ENCODE data around the gene CDH10. TPM values are rescaled to one million over a fixed set of nuclear protein-coding genes. Genes with fewer than 3 reads are reported as not detected.

The CDH10 gene
- total RNA-seq: under 0.01 and 0.19 TPM in 2 replicates

DNA sequence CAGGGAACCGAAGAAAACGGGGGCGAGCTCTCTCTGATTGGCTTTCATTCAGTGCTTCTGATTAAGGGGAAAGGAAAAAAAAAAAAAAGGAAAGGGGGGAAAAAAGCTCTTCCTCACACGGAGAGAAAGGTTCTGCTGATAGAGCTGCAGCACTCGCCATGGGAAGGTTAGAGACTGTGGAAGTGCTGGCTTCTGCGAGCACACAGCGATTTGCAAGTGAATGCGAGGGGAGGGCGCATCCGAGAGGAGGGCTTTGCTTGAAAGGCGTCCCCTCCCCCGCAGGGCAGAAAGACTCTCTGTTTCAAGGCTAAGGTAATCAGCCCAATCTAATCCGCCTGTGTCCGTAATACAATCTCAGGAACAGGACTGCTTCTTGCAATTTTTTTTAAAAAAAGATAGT, at the start of gene CDH10:
Gene CDH10 (minus strand): TSS at position 218 of the 400 bp plus-strand sequence. CDS start 51,488 bp downstream, outside the sequence.

